Measurements from ENCODE around the gene DOCK7.
"Not testable (repeated sequence)": the region's sequence is repeated elsewhere in the genome, so short reads cannot be mapped to it uniquely, and the experiment has no call there.

DOCK7 gene

DNA sequence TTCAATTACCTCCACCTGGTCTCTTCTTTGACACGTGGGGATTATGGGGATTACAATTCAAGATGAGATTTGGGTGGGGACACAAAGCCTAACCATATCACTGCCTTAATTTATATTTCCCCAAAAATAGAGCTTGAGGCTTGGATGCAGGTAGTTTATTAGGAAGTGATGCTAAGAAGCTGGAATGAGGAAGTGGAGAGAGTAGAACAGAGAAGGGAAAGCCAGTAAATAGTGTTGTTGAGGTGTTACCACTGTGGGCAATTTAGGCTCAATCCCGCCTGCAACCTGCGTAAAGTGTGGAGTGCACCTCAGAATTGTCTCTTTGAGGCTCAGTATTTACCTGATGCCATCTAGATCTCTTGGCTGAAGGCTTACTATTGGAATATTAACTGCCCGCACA lies 4.9 kb upstream of the DOCK7 start:
- no peak for DNase-seq

DNA sequence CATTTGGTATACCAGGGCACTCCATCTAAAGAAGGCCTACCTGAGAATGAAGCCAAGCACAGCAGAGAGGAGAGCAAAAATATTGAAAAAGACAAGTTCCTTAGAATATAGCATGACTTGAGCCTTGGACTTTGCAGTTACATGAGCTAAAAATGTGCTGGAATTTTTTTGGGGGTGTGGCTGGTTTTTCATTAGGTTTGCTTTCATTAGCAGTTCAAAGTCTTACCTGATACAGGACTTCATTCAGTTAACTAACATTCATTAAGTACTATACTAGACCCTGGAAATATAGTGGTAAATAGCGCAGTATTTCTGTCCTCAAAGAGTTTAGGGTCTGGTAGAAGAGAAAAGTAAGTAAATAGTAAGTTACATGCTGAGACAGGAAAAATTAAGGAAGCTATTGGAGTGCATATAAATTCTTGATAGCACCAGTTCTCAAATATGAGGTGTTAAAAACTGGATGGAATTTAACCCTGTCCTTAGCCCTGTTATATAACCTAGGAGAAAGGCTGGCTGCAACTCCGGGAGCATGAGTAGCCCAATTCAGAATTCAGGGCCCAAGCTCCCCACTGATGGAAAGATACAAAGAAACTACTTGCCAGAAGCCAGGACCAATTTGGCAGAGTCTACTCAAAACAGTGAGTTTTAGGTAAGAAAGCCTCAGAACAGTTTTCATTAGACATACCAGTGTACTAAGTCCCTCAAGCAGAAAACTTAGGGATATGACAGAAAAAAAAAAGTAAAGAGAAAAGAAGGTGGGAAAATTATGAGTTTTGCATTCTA lies 3.1 kb upstream of the DOCK7 start:
- no peak for DNase-seq

DNA sequence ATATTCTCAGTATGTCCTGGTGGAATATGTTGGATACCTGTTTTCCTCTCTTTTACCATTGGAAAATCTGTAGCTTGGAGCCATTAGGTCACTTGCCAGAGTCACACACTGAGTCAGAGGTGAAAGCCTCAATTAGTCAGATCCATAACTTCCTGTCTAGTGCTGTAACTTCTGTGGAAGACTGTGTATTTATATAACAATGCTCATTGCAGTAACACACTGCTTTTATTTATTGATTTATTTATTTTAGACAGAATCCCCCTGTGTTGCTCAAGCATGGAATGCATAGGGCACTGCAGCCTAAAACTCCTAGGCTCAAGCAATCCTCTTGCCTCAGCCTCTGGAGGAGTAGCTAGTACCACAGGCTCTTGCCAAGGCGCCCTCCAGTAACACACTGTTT lies 1.3 kb upstream of the DOCK7 start:
- DNase-seq: no peak

DNA sequence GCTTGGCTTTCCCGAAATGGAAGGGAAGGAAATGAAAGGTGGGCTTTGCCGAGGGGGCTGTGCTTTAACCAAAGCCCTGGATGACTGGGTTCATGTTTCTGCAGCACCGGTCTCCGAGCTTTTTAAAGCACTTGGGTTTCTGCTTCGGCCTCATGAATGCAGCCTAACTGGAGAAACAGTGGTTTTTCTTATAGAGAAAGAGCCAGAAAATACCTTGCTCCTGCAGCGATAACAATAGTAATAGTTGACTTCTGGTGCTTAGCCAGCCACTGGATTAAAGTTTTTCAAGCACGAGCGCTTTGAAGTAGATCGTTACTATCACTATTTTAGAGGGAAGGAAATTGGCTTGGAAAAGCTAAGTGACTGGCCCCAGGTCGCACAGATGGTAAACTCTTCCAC lies 500 bp upstream of the DOCK7 start:
- no peak for DNase-seq

DNA sequence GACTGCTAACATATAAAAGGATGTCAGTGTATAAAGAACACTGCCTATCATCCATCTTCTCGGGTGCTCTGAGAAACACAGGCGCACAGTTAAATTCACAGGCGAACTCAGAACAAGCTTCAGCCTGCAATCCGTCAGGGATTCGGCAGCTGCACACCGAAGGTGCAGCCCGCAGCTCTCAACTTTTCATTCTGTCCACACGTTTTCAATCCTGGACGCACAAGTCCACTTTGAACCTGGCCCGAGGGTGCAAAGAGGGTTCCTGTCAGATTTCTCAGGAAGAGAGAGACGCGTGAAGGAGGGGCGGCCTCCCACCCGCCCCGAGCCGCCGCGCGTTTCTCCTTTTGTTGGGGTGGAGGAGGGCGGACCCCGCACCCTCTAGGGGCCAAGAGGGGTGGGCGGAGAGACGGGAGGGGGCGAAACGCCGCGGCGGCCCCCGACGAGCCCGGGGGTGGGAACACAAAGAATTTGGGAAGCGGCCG lies 724 bp downstream of the DOCK7 start:
- DNase-seq: peak; percentile 23

DNA sequence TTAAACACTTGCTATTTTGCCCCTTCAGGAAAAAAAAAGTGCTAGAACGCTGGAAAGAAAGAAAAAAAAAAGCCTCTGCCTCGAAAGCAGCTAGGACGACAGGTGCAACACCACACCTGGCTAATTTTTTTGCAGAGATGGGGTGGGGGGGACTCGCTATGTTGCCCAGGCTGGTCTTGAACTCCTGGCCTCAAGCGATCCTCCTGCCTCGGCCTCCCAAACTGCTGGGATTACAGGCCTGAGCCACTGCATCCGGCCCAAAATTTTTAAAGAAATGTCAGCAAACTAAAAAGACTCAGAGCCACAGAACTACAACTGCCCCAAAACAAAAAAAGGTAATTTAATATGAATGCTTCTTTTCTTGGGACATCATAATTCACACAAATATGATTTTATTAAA lies 1.4 kb downstream of the DOCK7 start:
- DNase-seq: no peak

DNA sequence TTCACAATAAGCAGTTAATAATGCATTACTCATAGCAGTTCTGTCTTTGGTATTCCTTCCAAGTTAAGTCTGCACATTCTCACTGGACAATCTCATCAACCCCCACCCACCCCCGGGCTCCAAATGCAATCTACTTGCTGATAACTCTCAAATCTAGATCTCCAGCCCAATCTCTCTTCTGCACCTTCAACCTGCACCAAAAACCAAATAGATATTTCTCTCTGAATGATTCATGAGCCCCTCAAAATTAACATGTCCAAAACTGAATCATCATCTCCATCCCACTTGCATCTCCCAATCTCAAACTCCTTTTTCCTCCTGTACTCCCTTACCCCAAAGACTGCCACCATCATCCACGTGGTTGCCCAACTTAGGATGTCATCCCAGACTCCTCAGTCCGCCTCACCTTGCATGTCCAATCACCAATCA lies 2.7 kb downstream of the DOCK7 start:
- no peak for DNase-seq

DNA sequence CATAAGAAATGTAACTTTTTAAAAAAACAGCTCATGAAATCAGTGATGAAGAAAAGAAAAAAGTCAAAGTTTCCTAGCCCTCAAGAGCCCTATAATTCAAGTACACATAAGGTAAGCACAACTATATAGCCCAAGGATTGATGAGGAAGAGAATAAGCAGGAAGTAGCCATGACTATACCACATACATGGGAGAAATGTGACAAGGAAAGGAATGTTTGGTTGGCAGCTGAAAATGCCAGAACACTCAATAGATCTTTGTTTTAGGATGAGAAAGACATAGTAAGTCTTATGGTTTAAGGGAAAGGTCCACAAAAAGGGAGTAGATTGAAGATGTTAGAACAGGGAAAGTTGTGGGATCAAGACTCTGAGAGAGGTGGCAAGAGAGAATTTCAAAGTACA lies 5.7 kb downstream of the DOCK7 start:
- DNase-seq: no peak

DNA sequence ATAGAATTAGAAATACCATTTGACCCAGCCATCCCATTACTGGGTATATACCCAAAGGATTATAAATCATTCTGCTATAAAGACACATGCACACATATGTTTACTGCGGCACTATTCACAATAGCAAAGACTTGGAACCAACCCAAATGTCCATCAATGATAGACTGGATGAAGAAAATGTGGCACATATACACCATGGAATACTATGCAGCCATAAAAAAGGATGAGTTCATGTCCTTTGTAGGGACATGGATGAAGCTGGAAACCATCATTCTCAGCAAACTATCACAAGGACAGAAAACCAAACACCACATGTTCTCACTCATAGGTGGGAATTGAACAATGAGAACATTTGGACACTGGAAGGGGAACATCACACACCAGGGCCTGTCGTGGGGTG lies 7.2 kb downstream of the DOCK7 start:
- not testable (repeated sequence) for DNase-seq

DNA sequence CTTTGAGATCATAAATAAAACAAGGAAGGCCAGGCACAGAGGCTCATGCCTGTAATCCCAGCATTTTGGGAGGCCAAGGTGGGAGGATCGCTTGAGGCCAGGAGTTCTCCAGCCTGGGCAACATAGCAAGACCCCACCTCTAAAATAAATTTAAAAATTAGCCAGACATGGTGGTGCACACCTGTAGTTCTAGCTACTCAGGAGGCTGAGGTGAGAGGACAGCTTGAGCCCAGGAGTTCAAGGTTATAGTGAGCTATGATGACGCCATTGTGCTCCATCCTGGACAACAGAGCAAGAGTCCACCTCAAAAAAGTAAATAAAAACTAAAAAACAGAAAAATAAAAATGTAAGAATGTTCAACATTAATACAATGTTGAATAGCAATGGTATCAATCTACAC lies 10.4 kb downstream of the DOCK7 start:
- not testable (repeated sequence) for DNase-seq

DNA sequence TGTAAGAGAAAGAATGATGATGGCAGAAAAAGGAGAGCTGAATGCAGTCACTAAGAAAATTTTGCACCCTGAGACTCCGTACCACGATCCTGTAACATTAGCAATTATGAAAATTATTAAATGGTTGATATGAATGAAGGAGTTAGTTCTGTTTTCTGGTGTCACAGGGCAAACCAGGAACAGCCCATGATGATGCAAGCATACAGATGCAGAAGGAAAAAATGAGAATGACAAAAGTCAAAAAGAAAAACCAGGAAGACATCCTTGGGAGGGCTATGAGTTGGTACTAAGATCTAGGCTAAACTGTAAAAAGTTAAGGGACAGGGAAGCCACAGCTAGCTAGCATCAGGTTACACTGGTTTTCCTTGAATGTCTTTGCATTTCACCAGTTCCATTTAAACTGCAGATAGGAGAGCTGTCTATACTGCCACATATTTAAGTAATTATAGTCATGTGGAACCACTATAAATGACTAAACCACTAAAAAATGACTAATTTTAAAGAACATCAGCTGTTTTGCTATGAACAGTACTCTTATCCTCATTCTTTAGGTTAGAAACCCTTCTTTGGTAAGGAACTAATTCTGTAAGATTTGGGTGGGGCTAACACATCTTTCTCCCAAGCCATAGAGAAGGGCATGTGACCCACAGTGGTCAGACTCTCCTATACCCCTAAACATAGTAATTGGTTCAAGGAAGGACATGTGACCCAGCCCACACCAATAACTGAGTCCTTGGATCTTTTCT lies 11.4 kb downstream of the DOCK7 start:
- DNase-seq: no peak

DNA sequence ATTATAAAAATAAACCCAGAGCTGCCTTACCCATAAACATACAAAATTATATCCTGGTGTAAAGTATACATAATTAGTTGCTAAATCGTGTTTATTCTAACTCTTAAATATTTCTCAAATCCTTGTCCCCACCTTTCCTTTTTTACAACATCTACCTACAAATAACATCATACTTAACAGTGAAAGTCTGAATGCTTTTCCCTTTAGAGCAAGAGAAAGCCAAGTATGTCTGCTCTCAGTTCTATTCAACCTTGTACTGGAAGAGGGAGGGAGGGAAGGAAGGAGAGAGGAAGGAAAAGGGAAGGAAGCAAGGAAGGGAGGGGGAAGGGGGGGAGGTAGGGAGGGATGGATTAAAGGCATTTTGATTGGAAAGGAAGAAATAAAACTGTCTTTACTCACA lies 14.6 kb downstream of the DOCK7 start:
- no peak for DNase-seq

DNA sequence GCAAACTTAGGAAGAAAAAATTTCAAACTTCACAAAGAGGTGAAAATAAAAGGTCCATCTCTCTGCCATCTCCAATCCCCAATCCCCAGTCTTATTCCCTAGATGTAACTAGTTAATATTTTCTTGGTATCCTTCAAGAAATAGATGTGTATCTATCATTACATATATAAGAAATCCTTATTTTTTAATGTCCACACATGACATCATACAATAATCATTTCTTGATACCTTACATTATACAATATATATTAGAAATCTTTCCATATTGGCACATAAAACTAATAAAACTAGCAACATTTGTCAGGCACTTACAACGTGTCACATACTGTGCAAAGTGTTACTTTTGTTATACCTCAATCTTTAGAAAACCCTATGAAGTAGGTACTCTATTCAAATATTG lies 16.2 kb downstream of the DOCK7 start:
- DNase-seq: no peak

DNA sequence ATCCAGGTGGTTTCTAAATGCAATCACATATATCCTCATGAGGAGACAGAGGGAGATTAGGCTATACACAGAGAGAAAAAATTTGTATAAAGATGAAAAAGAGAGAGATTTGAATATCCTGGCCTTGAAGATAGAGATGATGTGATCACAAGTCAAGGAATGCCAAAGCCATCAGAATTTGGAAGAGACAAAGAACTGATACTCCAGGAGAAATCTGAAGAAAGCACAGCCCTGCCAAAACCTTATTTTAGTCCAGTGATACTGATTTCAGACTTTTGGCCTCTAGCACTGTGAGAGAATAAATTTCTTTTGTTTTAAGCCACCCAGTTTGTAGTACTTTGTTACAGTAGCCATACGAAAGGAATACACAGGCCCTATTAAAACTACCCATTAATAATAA lies 33.4 kb downstream of the DOCK7 start:
- DNase-seq: no peak

DNA sequence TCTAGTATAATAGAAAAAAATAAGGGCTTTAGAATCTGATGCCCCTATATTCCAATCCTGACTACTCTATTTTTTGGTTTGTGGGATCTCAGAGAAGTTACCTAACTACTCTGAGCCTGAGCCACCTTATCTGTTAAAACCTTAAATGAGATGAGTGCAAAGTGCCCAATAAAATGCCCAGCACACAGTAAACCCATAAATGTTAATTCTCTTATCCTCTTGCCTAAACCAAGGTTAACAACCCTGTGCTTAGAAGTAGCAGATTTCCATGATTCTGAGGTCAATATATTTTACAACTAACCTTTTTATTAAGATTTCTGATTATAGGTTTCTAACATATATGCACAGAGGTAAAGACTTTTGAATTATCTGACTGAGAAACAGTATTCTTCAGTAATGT lies 35.8 kb downstream of the DOCK7 start:
- no peak for DNase-seq

DNA sequence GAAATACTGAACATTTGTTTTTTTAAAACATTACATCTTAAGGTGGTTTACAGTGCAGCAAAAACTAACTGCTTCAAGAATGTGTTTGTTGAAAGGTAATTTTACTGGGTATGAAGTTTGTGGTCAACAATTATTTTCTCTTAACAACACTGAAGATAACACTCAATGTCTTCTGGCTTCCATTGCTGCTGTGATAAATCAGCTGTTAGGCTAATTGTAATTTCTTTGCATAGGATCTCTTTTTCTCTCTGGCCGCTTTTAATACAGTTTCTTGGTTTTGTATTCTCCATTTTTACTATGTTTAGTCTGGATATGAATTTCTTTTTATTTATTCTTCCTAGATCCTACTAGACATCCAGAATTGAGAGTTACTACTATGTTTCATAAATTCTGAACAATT lies 44.9 kb downstream of the DOCK7 start:
- no peak for DNase-seq

DNA sequence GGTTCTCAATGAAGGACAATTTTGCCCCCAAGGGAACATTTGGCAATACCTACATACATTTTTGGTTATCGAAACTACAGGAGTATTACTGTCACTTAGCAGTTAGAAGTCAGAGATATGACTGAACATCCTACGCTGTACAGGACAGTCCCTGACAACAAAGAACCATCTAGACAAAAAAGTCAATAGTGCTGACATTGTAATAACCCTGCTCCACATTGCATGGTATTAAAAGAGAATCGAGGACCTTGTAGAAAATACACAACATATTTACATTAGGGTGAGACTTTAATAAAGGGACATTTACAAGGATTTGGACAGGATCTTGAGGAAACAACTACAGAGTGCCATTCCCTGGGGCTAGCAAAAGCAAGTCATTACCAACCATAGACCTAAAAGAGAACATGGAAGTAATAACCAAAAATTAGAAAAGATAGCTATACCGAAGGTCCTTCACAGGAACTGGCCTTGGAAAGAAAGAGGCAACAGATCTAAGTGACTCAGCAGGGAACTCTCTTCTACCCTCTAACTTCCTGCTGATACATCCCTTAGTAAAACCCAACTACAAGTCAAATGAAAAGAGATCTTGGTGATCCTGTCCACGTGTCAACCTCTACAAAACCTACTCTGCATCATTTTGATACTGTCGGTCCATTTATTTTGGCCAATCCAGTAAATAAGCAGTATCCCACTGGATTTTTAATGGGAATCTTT lies 50.6 kb downstream of the DOCK7 start:
- DNase-seq: no peak

DNA sequence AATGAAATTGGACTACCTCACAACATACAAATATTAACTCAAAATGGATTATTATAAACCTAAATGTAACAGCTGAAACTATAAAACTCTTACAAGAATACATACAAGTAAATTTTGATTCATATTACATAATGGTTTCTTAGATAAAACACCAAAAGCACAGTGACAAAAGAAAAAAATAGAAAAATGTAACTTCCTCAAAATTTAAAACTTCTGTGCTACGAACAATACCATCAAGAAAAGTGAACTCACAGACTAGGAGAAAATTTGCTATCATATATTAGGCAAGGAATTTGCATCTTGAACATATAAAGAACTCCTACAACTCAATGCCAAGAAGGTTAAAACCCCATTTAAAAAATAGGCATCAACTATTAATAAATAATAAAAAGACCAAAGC lies 59.7 kb downstream of the DOCK7 start:
- DNase-seq: no peak

DNA sequence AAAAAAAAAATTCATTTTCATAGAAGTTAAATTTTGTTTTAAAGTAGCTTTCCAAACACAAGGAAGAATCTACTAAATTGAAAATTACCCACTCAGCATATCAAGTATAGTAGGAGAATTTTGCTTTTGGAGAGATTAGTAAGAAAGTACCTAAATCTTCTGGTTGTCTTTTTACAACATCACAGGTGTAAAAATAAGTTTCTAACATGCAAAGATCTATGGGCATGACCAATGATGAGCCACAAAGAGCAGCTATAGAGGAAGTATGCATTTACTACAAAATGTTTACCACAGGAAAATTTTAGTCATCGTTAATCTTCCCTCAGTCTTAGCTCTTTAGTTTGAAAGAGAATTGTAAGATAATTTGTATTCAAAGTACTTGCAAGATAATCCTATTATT lies 62.8 kb downstream of the DOCK7 start:
- no peak for DNase-seq

DNA sequence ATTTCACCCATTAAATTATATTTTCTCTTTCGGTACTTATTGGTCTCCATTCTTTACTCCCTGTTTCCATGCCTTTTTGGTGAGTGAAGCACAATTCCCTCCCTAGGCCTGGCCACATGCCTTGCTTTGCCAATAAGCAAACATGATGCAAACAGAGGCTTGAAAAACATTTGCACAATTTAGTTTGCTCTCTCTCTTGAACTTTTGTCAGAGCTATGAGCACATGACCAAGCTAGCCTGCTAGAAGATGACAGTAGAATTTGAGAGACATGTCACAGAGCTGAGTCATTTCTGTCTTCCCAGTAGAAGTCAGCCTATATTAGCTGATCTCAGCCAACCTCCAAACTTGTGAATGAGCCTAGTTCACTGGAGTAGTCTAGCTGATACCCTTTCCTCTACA lies 66.3 kb downstream of the DOCK7 start:
- no peak for DNase-seq

DNA sequence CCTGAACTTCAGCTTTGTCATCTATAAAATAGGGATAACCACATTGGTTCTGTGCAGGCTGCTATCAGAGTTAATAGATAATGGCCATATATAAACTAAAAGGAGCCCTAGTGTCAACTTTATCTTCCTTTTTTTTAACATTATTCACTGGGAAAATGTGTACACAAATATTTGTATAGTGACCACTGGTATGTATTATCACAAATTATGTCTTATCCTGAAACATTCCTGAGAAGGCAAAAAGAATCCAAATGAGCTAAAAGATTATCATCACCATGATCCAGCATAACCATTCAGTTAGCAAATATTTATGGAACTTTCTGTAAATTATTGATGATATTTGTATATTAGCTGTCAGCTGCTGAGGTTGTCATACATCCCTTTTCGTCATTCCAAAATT lies 74.3 kb downstream of the DOCK7 start:
- no peak for DNase-seq

DNA sequence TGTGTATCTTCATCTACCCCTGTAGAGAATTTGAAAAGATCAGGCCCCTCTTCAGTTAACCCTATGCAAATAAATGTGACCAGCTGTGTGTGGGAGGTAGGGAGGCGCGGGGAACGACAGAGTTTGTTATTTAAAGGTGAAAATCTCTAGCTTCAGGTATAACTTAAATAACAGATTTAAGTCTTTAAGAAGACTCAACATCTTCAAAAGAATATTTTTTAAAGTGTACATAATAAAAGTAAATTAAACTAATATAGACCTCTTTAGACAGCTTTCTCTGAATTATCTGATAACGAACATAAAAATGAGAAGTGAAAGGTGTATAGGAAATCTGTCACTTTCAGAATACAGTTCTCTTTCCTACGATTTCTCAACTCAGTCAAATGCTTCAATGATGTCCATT lies 74.9 kb downstream of the DOCK7 start:
- DNase-seq: no peak

DNA sequence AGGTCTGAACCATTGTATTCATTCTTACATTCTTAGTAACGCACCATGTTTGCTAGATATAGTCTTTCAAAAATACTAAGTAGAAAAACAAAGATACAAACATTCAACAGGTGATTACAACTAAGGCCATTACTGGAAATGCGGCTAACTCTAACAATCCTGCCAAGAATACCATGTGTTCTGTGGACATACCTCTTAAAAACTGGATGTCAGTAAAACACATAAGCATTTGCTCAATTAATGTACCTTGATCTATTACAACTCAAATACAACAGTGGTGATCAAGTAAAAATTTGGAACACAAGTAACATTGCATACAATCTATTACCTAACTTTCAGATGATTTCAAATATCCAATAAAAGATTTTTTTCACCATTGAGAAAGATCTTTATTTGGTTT lies 75.4 kb downstream of the DOCK7 start:
- no peak for DNase-seq

DNA sequence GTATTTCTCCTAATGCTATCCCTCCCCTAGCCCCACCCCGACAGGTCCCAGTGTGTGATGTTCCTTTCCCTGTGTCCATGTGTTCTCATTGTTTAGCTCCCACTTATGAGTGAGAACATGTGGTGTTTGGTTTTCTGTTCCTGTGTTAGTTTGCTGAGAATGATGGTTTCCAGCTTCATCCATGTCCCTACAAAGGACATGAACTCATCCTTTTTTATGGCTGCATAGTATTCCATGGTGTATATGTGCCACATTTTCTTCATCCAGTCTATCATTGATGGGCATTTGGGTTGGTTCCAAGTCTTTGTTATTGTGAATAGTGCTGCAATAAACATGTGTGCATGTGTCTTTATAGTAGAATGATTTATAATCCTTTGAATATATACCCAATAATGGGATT lies 77.6 kb downstream of the DOCK7 start:
- DNase-seq: not testable (repeated sequence)
